DOHH2 (cell line): ENCODE results near the gene TUBB.

Experiments used
- CTCF ChIP-seq: fragments of 200-600 bp; sonication (generic); IDR thresholded peaks from one replicate; pipeline ENCODE4 v1.5.1; 2014; ENCODE audit warnings: antibody characterized with exemption, mild to moderate bottlenecking, low read depth, low read length; ENCODE audit not compliant: poor library complexity, severe bottlenecking
- EZH2phosphoT487 ChIP-seq: fragments of 200-600 bp; sonication (generic); IDR thresholded peaks from 2 replicates; pipeline ENCODE4 v1.6.1; 2017; ENCODE audit warnings: borderline replicate concordance, mild to moderate bottlenecking, antibody characterized with exemption, low read length, moderate library complexity, mixed read lengths

DNA sequence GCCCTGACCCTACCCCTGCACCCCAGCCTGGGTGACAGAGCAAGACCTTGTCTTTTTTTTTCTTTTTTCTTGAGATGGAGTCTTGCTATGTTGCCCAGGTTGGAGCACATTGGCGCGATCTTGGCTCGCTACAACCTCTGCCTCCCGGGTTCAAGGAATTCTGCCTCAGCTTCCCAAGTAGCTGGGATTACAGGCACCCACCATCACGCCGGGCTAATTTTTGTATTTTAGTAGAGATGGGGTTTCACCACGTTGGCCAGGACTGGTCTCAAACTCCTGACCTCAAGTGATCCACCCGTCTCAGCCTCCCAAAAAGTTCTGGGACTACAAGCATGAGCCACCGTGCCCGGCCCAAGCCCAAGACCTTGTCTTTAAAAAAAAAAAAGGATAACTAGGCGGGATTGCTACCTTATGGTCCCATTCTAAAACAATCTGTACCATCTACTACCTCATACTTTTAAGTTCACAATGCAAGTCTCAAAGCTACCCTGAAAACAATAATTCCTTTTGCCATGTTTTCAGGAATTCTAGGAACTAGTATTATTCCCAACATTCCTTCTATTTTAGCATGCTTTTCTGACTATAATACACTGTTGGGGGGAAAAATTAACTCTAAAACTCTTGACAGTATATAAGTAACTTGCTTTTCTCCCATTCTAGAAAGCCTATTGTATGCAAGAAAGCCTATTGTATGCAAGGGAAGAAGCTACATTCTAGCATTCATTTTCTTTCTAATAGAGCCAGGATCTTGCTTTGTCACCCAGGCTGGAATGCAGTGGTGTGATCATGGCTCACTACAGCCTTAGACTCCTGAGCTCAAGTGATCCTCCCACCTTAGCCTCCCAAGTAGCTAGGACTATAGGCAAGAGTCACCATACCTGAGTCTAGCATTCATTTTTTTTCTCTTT is 6.6 kb downstream of the TUBB start:
- TF ChIP-seq CTCF (no peak), EZH2phosphoT487 (no peak)
